Natural killer cell (primary cell): Measurements from ENCODE around the gene GIMAP2. TPM values are rescaled to one million over a fixed set of nuclear protein-coding genes. Genes with fewer than 3 reads are reported as not detected.
A peak's percentile ranks its signal among the peaks of the same experiment; 100 is the strongest.
"Not testable (repeated sequence)": the region's sequence is repeated elsewhere in the genome, so short reads cannot be mapped to it uniquely, and the experiment has no call there.

Experiments
- ATAC-seq, 3 donors: fragments of 150-1000 bp in 2 of 3; fragments of 200-7000 bp in 1 of 3; cut with Tn5 transposase; 1 replicate in 1 of 3; 2 replicates in 2 of 3; pipeline ENCODE4 v1.10.0; 2021; ENCODE audit warnings: mild to moderate bottlenecking in 2 of 3, moderate library complexity in 2 of 3
- DNase-seq, 2 donors: peaks; one replicate each; pipeline versions ENCODE4 v3.0.0 to v3.0.0-alpha.2; 2013 to 2021; ENCODE audit warnings: mixed read lengths in 1 of 2
- H3K27ac ChIP-seq: one replicate; pipeline ENCODE4 v1.5.1; 2013; ENCODE audit warnings: mild to moderate bottlenecking, low read length
- H3K27me3 ChIP-seq: one replicate; pipeline ENCODE4 v1.6.1; 2013; ENCODE audit warnings: low read length; ENCODE audit not compliant: control insufficient read depth, insufficient read depth
- H3K36me3 ChIP-seq: one replicate; pipeline ENCODE4 v1.6.1; 2013; ENCODE audit warnings: low read length; ENCODE audit not compliant: control insufficient read depth, insufficient read depth
- H3K4me1 ChIP-seq: one replicate; pipeline ENCODE4 v1.6.1; 2013; ENCODE audit warnings: low read length; ENCODE audit not compliant: control insufficient read depth, insufficient read depth
- H3K4me3 ChIP-seq: one replicate; pipeline ENCODE4 v1.5.1; 2013; ENCODE audit warnings: low read length
- H3K9me3 ChIP-seq: one replicate; pipeline ENCODE4 v1.6.1; 2013; ENCODE audit warnings: low read length; ENCODE audit not compliant: control insufficient read depth, insufficient read depth
- H3K27ac Mint-ChIP-seq, 2 donors: one replicate each; pipeline ENCODE4 v1.8.0; 2022; ENCODE audit warnings: mild to moderate bottlenecking in 2 of 2, mixed read lengths in 2 of 2, moderate library complexity in 1 of 2
- H3K27me3 Mint-ChIP-seq, 2 donors: one replicate each; pipeline ENCODE4 v1.8.0; 2022; ENCODE audit warnings: low read depth in 2 of 2, mixed read lengths in 2 of 2
- H3K36me3 Mint-ChIP-seq: one replicate; pipeline ENCODE4 v1.8.0; 2022; ENCODE audit warnings: mixed read lengths
- H3K4me1 Mint-ChIP-seq, 2 donors: one replicate each; pipeline ENCODE4 v1.8.0; 2022; ENCODE audit warnings: mixed read lengths in 2 of 2
- H3K4me3 Mint-ChIP-seq: one replicate; pipeline ENCODE4 v1.8.0; 2022; ENCODE audit warnings: mild to moderate bottlenecking, moderate library complexity, mixed read lengths
- H3K9me3 Mint-ChIP-seq, 2 donors: one replicate each; pipeline ENCODE4 v1.8.0; 2022; ENCODE audit warnings: mixed read lengths in 2 of 2
- CTCF ChIP-seq: fragments of 200-600 bp; IDR thresholded peaks from one replicate; pipeline ENCODE4 v1.8.0; 2022; ENCODE audit warnings: antibody characterized with exemption
- WGBS: methylation state at CpG from one replicate; pipeline ENCODE4 v1.1.7; 2013; ENCODE audit warnings: missing lambda C conversion rate; ENCODE audit not compliant: insufficient coverage; 5-methylcytosine and 5-hydroxymethylcytosine counted together
- intact Hi-C: fragments of 100-400 bp; cut with micrococcal nuclease; formaldehyde crosslinking; loops from one replicate; pipeline ENCODE4 v1.14.2; 2022
- total RNA-seq, 4 donors: library from RNA; stranded (reverse); fragments of 120-200 nt in 1 of 4; gene quantifications; one replicate each; pipeline versions ENCODE4 v1.2.3 to v1.2.4, GENCODE V29; 2013 to 2022

GIMAP2 gene
- total RNA-seq, 3 donors from 2014 or later (not counting 1 experiment from before 2014, with no cell fraction given) = 47.5 to 77.5 (median 61.0) TPM

- no peak for TF ChIP-seq CTCF
- Histone ChIP-seq H3K36me3 (no peaks in the 10 kb centered on the region), H3K9me3 (peaks cover 5% of the 10 kb centered on the region), H3K4me1 (no peaks in the 10 kb centered on the region), H3K27ac (no peak overlapping the region), H3K27me3 (no peaks in the 10 kb centered on the region), H3K4me3 (no peak overlapping the region)
- no peak for DNase-seq
- H3K4me1 Mint-ChIP-seq = peaks cover 0 to 19% of the 10 kb centered on the region in 2 donors
- intact Hi-C loops = no loop called here
- 94% methylated on average over 2 of the region's 2 CpGs for WGBS
- ATAC-seq = no peak
- H3K27ac Mint-ChIP-seq = no peak overlapping the region
- H3K27me3 Mint-ChIP-seq = no peaks in the 10 kb centered on the region
- no peaks in the 10 kb centered on the region for H3K36me3 Mint-ChIP-seq
- H3K4me3 Mint-ChIP-seq = no peak overlapping the region
- H3K9me3 Mint-ChIP-seq = no peaks in the 10 kb centered on the region
Observed at GRCh38 chr7:150654692-150655091, 30.8 kb upstream of the GIMAP2 start.

- Histone ChIP-seq H3K27ac (no peak overlapping the region), H3K36me3 (no peaks in the 10 kb centered on the region), H3K4me3 (no peak overlapping the region), H3K27me3 (no peaks in the 10 kb centered on the region), H3K9me3 (peaks cover 5% of the 10 kb centered on the region), H3K4me1 (no peaks in the 10 kb centered on the region)
- no peak for ATAC-seq
- no peak for TF ChIP-seq CTCF
- no peak for DNase-seq
- intact Hi-C loops = no loop called here
- 90% methylated on average over 4 of the region's 5 CpGs for WGBS
- Mint-ChIP-seq H3K27ac (no peak overlapping the region), H3K9me3 (no peaks in the 10 kb centered on the region), H3K27me3 (no peaks in the 10 kb centered on the region), H3K4me1 (peaks cover 5 to 22% of the 10 kb centered on the region in 2 donors), H3K36me3 (no peaks in the 10 kb centered on the region), H3K4me3 (no peak overlapping the region)
Observed at GRCh38 chr7:150656047-150656446, 29.5 kb upstream of the GIMAP2 start.

DNA sequence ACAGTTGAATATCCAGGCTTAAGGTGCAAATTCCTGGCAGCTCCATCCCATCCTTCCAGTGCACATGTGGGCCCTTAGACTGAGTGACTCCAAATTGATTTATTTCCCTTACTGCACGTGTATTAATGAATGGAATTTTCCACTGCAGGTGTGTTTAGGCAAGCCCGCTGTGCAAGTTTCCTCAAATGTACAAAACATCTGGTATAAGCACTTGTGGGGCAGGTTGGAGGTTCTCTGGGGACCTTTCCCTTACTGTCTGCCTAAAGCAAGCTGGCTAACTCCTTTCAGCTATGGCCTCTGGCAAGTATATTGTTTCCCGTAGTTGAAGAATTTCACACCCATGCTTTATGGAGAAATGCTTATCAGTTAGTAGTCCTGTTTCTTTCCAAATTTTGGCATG, 28.0 kb upstream of the GIMAP2 start:
- H3K27me3 ChIP-seq = no peaks in the 10 kb centered on the region
- Mint-ChIP-seq H3K27ac (no peak overlapping the region), H3K9me3 (no peaks in the 10 kb centered on the region), H3K36me3 (no peaks in the 10 kb centered on the region), H3K4me3 (no peak overlapping the region), H3K4me1 (peaks cover 19 to 22% of the 10 kb centered on the region in 2 donors), H3K27me3 (no peaks in the 10 kb centered on the region)
- peaks cover 5% of the 10 kb centered on the region for H3K9me3 ChIP-seq
- ATAC-seq = no peak
- H3K4me1 ChIP-seq = peaks cover 8% of the 10 kb centered on the region
- intact Hi-C loops = no loop called here
- no peak for TF ChIP-seq CTCF
- no peak overlapping the region for H3K4me3 ChIP-seq
- WGBS = 86% methylated on average over 3 of the region's 3 CpGs
- no peak for DNase-seq
- H3K27ac ChIP-seq = no peak overlapping the region
- H3K36me3 ChIP-seq = no peaks in the 10 kb centered on the region

DNA sequence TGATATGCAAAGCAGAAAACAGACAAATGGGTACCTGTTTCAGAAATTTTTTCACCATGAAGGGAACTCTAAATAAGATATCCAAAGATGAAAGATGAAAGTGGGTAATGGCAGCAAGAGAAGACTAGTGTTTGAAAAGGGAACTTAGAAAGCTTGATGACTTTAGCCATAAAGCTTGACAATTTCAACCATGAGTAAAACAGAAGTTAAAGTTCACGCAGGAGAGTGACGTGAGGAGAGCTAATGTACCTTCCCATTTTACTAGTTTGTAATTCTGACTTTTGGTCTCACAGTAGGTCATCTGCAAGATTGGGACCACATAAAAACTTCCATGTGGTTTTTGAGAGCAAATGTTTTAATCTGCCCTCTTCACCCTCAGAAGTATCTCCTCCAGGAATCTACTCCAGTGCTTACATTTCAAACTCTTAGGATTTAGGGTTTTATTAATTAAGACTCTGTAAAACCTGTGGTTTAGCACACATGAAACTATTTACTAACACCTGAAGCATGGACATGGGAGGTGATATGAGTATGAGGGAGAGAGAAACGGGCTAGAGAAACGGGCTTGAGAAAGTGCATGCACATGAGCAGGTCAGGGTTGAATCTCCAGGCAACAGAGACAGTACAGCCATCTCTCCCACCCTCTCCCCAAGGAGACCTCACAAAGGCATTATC, 24.4 kb upstream of the GIMAP2 start:
- intact Hi-C loops = loop anchor here (10.0 kb wide), 1 partner anchor 354 kb away; no protein-coding TSS in a partner anchor
- no peak for TF ChIP-seq CTCF
- Mint-ChIP-seq H3K9me3 (no peaks in the 10 kb centered on the region), H3K27me3 (no peaks in the 10 kb centered on the region), H3K36me3 (no peaks in the 10 kb centered on the region), H3K27ac (peak overlapping the region; percentile 42 to 69), H3K4me1 (peaks cover 52 to 54% of the 10 kb centered on the region in 2 donors), H3K4me3 (no peak overlapping the region)
- Histone ChIP-seq H3K27me3 (no peaks in the 10 kb centered on the region), H3K4me3 (no peak overlapping the region), H3K4me1 (peaks cover 39% of the 10 kb centered on the region), H3K36me3 (no peaks in the 10 kb centered on the region), H3K9me3 (peaks cover 5% of the 10 kb centered on the region), H3K27ac (peak overlapping the region; percentile 21)
- DNase-seq (no peak), ATAC-seq (no peak)
- 75% methylated on average over 2 of the region's 4 CpGs for WGBS

DNA sequence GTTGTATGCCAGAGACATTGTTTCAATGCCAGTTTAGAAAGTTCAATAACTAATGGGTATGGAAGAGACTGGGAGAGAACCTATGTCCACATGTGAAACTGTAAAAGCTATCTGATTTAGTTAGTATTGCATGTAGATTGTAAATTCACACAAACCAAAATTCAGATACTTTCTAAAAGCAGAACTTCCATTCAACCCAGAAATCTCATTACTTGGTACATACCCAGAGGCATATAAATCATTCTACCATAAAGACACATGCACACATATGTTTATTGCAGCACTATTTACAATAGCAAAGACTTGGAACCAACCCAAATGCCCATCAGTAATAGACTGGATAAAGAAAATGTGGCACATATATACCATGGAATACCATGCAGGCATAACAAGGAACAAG, 22.7 kb upstream of the GIMAP2 start:
- DNase-seq, H3K36me3 ChIP-seq, H3K9me3 ChIP-seq, H3K4me3 ChIP-seq, H3K27me3 ChIP-seq, H3K36me3 Mint-ChIP-seq, H3K27me3 Mint-ChIP-seq, H3K9me3 Mint-ChIP-seq, ATAC-seq, H3K27ac ChIP-seq: not testable (repeated sequence)
- intact Hi-C loops = loop anchor here (10.0 kb wide), 1 partner anchor 352 kb away; no protein-coding TSS in a partner anchor
- H3K27ac Mint-ChIP-seq = peak overlapping the region; percentile 99 to 100
- peaks cover 56% of the 10 kb centered on the region for H3K4me1 ChIP-seq
- peak overlapping the region; percentile 68 for H3K4me3 Mint-ChIP-seq
- peaks cover 69 to 71% of the 10 kb centered on the region in 2 donors for H3K4me1 Mint-ChIP-seq
